HepG2 (cell line): Measurements from ENCODE around the gene CACNA1C. TPM values are rescaled to one million over a fixed set of nuclear protein-coding genes. Genes with fewer than 3 reads are reported as not detected.

Source experiments
- BCL6 ChIP-seq: IDR thresholded peaks from 2 replicates; pipeline ENCODE4 v1.6.1; 2016; ENCODE audit warnings: missing genetic modification reagents, missing compliant biosample characterization
- CBX5 ChIP-seq: sonication (generic); formaldehyde crosslinking; IDR thresholded peaks from 2 replicates; pipeline ENCODE4 v1.4.0; 2020; ENCODE audit warnings: missing genetic modification reagents, borderline replicate concordance
- CEBPB ChIP-seq: IDR thresholded peaks from 2 replicates; pipeline ENCODE4 v1.6.1; 2011; ENCODE audit warnings: low read depth, low read length, improper control_type of control experiment, borderline replicate concordance
- GABPB1 ChIP-seq: IDR thresholded peaks from 2 replicates; pipeline ENCODE4 v1.6.1; 2016; ENCODE audit warnings: mild to moderate bottlenecking, missing genetic modification reagents, moderate library complexity, missing compliant biosample characterization
- HINFP ChIP-seq: sonication (generic); formaldehyde crosslinking; IDR thresholded peaks from 2 replicates; pipeline ENCODE4 v1.4.0; 2020; ENCODE audit warnings: low read depth, mild to moderate bottlenecking, missing genetic modification reagents
- HOXA5 ChIP-seq: sonication (generic); formaldehyde crosslinking; IDR thresholded peaks from 2 replicates; pipeline ENCODE4 v1.4.0; 2020; ENCODE audit warnings: missing genetic modification reagents
- IRX3 ChIP-seq: sonication (generic); formaldehyde crosslinking; IDR thresholded peaks from 2 replicates; pipeline ENCODE4 v1.8.1; 2023; ENCODE audit warnings: mild to moderate bottlenecking, low read depth, missing genetic modification reagents, borderline replicate concordance
- LBX2 ChIP-seq: sonication (generic); formaldehyde crosslinking; IDR thresholded peaks from 2 replicates; pipeline ENCODE4 v1.5.0; 2020; ENCODE audit warnings: missing genetic modification reagents, mild to moderate bottlenecking, borderline replicate concordance
- MEF2D ChIP-seq: sonication (generic); formaldehyde crosslinking; IDR thresholded peaks from 2 replicates; pipeline ENCODE4 v1.5.1; 2020; ENCODE audit warnings: mild to moderate bottlenecking, missing genetic modification reagents
- NCOR1 ChIP-seq: fragments of 200-600 bp; sonication (generic); IDR thresholded peaks from 2 replicates; pipeline ENCODE4 v1.7.0; 2017; ENCODE audit warnings: antibody characterized with exemption, low read length, borderline replicate concordance
- NR1H2 ChIP-seq: sonication (generic); formaldehyde crosslinking; IDR thresholded peaks from 2 replicates; pipeline ENCODE4 v1.8.1; 2022; ENCODE audit warnings: low read depth, missing genetic modification reagents, borderline replicate concordance
- RBM39 ChIP-seq: fragments of 200-400 bp; formaldehyde crosslinking; IDR thresholded peaks from one replicate; pipeline ENCODE4 v1.6.1; 2018; ENCODE audit warnings: antibody characterized with exemption, mild to moderate bottlenecking, low read depth, low read length; ENCODE audit not compliant: poor library complexity, severe bottlenecking
- SYNCRIP ChIP-seq: fragments of 200-400 bp; formaldehyde crosslinking; IDR thresholded peaks from 2 replicates; pipeline ENCODE4 v1.6.1; 2018; ENCODE audit warnings: mild to moderate bottlenecking, low read depth, low read length; ENCODE audit not compliant: insufficient read depth
- TBX2 ChIP-seq: sonication (generic); formaldehyde crosslinking; IDR thresholded peaks from 2 replicates; pipeline ENCODE4 v1.5.0; 2020; ENCODE audit warnings: missing genetic modification reagents, mild to moderate bottlenecking, borderline replicate concordance
- TFDP1 ChIP-seq: IDR thresholded peaks from 2 replicates; pipeline ENCODE4 v1.6.1; 2016; ENCODE audit warnings: missing compliant biosample characterization, missing genetic modification reagents, borderline replicate concordance
- ZNF281 ChIP-seq: sonication (generic); formaldehyde crosslinking; IDR thresholded peaks from 2 replicates; pipeline ENCODE4 v1.4.0; 2020; ENCODE audit warnings: missing genetic modification reagents, borderline replicate concordance
- ZNF589 ChIP-seq: sonication (generic); formaldehyde crosslinking; conservative IDR thresholded peaks from 2 replicates; pipeline ENCODE4 v1.8.0; 2022; ENCODE audit warnings: mild to moderate bottlenecking, moderate library complexity, missing genetic modification reagents
- ZNF768 ChIP-seq: sonication (generic); formaldehyde crosslinking; IDR thresholded peaks from 2 replicates; pipeline ENCODE4 v1.4.0; 2020; ENCODE audit warnings: missing genetic modification reagents
- polyA plus RNA-seq, 8 experiments: library from polyadenylated mRNA; depleted of rRNA in 3 of 8; stranded (reverse) in 7 of 8; unstranded in 1 of 8; fragments of >200 nt; fragmentation: Illumina TruSeq in 4 of 8; extraction: Trizol in 4 of 8; gene quantifications; 2 replicates each; pipeline versions ENCODE4 v1.2.1 to v1.2.3, GENCODE V29; 2011 to 2016; ENCODE audit warnings: low read depth in 4 of 8, missing spikeins in 1 of 8, mixed read lengths in 1 of 8; ENCODE audit not compliant: insufficient read depth in 1 of 8
- total RNA-seq, 5 experiments: library from RNA; depleted of rRNA; stranded (reverse); fragments of >200 nt; fragmentation: Illumina TruSeq; extraction: Trizol; gene quantifications; 2 replicates each; pipeline ENCODE4 v1.2.3, GENCODE V29; 2016; ENCODE audit warnings: low read depth in 1 of 5
- TF ChIP-seq, protein P1 (sequence below): sonication (generic); formaldehyde crosslinking; IDR thresholded peaks from 2 replicates; pipeline ENCODE4 v1.8.1; 2023; ENCODE audit warnings: mild to moderate bottlenecking, inconsistent platforms, moderate library complexity, missing genetic modification reagents, borderline replicate concordance
- TF ChIP-seq, protein P2 (sequence below): sonication (generic); formaldehyde crosslinking; IDR thresholded peaks from 2 replicates; pipeline ENCODE4 v1.5.0; 2020; ENCODE audit warnings: missing genetic modification reagents

CACNA1C gene
- total and polyA plus RNA-seq, 2 of the 13 experiments (the other 11 are each of a cell fraction or from before 2014, with no cell fraction given) = not detected

DNA sequence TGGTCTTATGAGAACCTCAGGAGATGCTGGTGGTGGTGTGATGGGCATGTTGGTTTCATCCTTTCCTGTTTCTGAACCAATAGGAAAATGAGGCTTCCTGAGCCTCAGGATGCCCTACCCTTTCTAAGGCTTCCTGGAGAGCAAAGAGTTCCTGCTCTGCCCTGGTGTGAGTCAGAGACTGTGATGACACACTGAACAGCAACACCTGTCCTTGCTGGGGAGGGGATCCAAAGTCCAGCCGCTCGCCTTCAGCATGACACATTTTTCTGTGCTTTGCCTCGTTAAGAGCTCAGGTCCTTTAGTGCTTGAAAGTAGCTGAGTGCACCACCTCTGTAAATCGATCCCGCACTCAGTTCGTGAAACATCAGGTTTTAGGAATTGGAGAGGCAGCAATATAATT, 116.0 kb downstream of the CACNA1C start (continued):
- TF ChIP-seq LBX2 (CRISPR knock-in tag) = no peak
- no peak for TF ChIP-seq IRX3
- TF ChIP-seq CEBPB = peak; percentile 76
- TF ChIP-seq NCOR1 = peak; percentile 33; the same call in 1 of the 2 replicates
- no peak for TF ChIP-seq HINFP (CRISPR knock-in tag)
- TF ChIP-seq TFDP1 (CRISPR knock-in tag) = no peak
- 0 out of 2 replicates have a peak, but pooled peaks have one; percentile 70 for TF ChIP-seq CBX5
- TF ChIP-seq RBM39 = no peak
- TF ChIP-seq ZNF768 (CRISPR knock-in tag) = peak; percentile 15; the same call in 1 of the 2 replicates
- TF ChIP-seq MEF2D (CRISPR knock-in tag) = no peak
- 0 out of 2 replicates have a peak, but pooled peaks have one; percentile 59 for TF ChIP-seq HOXA5
- TF ChIP-seq ZNF589 = no peak
- TF ChIP-seq GABPB1 (CRISPR knock-in tag) = peak; percentile 35; the same call in 1 of the 2 replicates
- TF ChIP-seq ZNF281 (CRISPR knock-in tag) = peak; percentile 15; the same call in 1 of the 2 replicates
- TF ChIP-seq SYNCRIP = no peak
- TF ChIP-seq BCL6 (CRISPR knock-in tag) = peak; percentile 99
- TF ChIP-seq NR1H2 (CRISPR knock-in tag) = no peak
- TF ChIP-seq, protein P1, sequence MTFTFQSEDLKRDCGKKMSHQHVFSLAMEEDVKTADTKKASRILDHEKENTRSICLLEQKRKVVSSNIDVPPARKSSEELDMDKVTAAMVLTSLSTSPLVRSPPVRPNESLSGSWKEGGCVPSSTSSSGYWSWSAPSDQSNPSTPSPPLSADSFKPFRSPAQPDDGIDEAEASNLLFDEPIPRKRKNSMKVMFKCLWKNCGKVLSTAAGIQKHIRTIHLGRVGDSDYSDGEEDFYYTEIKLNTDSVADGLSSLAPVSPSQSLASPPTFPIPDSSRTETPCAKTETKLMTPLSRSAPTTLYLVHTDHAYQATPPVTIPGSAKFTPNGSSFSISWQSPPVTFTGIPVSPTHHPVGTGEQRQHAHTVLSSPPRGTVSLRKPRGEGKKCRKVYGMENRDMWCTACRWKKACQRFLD (CRISPR knock-in tag) = no peak
- TF ChIP-seq, protein P2, sequence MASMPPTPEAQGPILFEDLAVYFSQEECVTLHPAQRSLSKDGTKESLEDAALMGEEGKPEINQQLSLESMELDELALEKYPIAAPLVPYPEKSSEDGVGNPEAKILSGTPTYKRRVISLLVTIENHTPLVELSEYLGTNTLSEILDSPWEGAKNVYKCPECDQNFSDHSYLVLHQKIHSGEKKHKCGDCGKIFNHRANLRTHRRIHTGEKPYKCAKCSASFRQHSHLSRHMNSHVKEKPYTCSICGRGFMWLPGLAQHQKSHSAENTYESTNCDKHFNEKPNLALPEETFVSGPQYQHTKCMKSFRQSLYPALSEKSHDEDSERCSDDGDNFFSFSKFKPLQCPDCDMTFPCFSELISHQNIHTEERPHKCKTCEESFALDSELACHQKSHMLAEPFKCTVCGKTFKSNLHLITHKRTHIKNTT (CRISPR knock-in tag) = no peak
- peak; percentile 58; the same call in 1 of the 2 replicates for TF ChIP-seq TBX2
